GM19455 (cell line): ENCODE data around the gene LIPG.
"Not testable (repeated sequence)": the region's sequence is repeated elsewhere in the genome, so short reads cannot be mapped to it uniquely, and the experiment has no call there.

Experiments used
- ATAC-seq: cut with Tn5 transposase; IDR thresholded peaks from one replicate; pipeline ENCODE4 v1.9.1; 2021; ENCODE audit not compliant: unreplicated experiment

Gene LIPG

GRCh38 chr18:49561289-49562193 is at the start of gene LIPG:
LIPG (plus strand) TSS chr18:49562057; CDS start chr18:49562309, 252 bp downstream.
- peak; percentile 63 for ATAC-seq

GRCh38 chr18:49512876-49513275 is 49.0 kb upstream of the LIPG start:
- ATAC-seq, result not testable (repeated sequence)

GRCh38 chr18:49514577-49514976 is 47.3 kb upstream of the LIPG start:
- no peak for ATAC-seq

GRCh38 chr18:49515003-49515402 is 46.9 kb upstream of the LIPG start:
- not testable (repeated sequence) for ATAC-seq

GRCh38 chr18:49515516-49515915 is 46.3 kb upstream of the LIPG start:
- no peak for ATAC-seq

GRCh38 chr18:49517483-49517882 is 44.4 kb upstream of the LIPG start:
- no peak for ATAC-seq

- ATAC-seq, result no peak
Observed at GRCh38 chr18:49519101-49519971, 42.5 kb upstream of the LIPG start.

- no peak for ATAC-seq
Observed at GRCh38 chr18:49520661-49521145, 41.2 kb upstream of the LIPG start.

- no peak for ATAC-seq
Observed at GRCh38 chr18:49521216-49521835, 40.5 kb upstream of the LIPG start.

GRCh38 chr18:49523580-49524093 is 38.2 kb upstream of the LIPG start:
- not testable (repeated sequence) for ATAC-seq

- ATAC-seq, result no peak
Observed at GRCh38 chr18:49524349-49524748, 37.5 kb upstream of the LIPG start.

GRCh38 chr18:49524951-49525350 is 36.9 kb upstream of the LIPG start:
- ATAC-seq, result no peak

GRCh38 chr18:49525981-49526380 is 35.9 kb upstream of the LIPG start:
- ATAC-seq, result no peak

- no peak for ATAC-seq
Observed at GRCh38 chr18:49527631-49528327, 34.1 kb upstream of the LIPG start.

- no peak for ATAC-seq
Observed at GRCh38 chr18:49529596-49529995, 32.3 kb upstream of the LIPG start.

GRCh38 chr18:49531678-49532153 is 30.1 kb upstream of the LIPG start:
- ATAC-seq, result no peak

- no peak for ATAC-seq
Observed at GRCh38 chr18:49534846-49535601, 26.8 kb upstream of the LIPG start.

GRCh38 chr18:49537232-49537896 is 24.5 kb upstream of the LIPG start:
- no peak for ATAC-seq

- no peak for ATAC-seq
Observed at GRCh38 chr18:49544362-49544761, 17.5 kb upstream of the LIPG start.
